Trophoblast cell (in vitro differentiated cells and primary cell): ENCODE measurements around the gene GTF2A2.

Experiments used
- DNase-seq, 2 donors: peaks; one replicate each; pipeline ENCODE4 v3.0.0-alpha.2; 2016
- H2AFZ ChIP-seq: 2 replicates; pipeline ENCODE4 v1.6.1; 2013; ENCODE audit warnings: low read length, moderate library complexity, mild to moderate bottlenecking; ENCODE audit not compliant: insufficient read depth, poor library complexity
- H2AK5ac ChIP-seq: 2 replicates; pipeline ENCODE4 v1.6.1; 2013; ENCODE audit warnings: mild to moderate bottlenecking, low read length
- H2BK120ac ChIP-seq: 2 replicates; pipeline ENCODE4 v1.6.1; 2013; ENCODE audit warnings: low read length, mild to moderate bottlenecking, moderate library complexity; ENCODE audit not compliant: insufficient read depth, poor library complexity
- H2BK12ac ChIP-seq: 2 replicates; pipeline ENCODE4 v1.6.1; 2013; ENCODE audit warnings: mild to moderate bottlenecking, low read length, moderate library complexity
- H2BK5ac ChIP-seq: 2 replicates; pipeline ENCODE4 v1.6.1; 2013; ENCODE audit warnings: low read length, low read depth, moderate library complexity, mild to moderate bottlenecking; ENCODE audit not compliant: poor library complexity
- H3K14ac ChIP-seq: 2 replicates; pipeline ENCODE4 v1.6.1; 2013; ENCODE audit warnings: mild to moderate bottlenecking, low read length
- H3K18ac ChIP-seq: 2 replicates; pipeline ENCODE4 v1.6.1; 2013; ENCODE audit warnings: mild to moderate bottlenecking, low read length
- H3K23ac ChIP-seq: 2 replicates; pipeline ENCODE4 v1.6.1; 2013; ENCODE audit warnings: low read length
- H3K27ac ChIP-seq: 2 replicates; pipeline ENCODE4 v1.5.1; 2013; ENCODE audit warnings: low read depth, mild to moderate bottlenecking, inconsistent platforms, low read length, moderate library complexity
- H3K27me3 ChIP-seq: 2 replicates; pipeline ENCODE4 v1.6.1; 2013; ENCODE audit warnings: inconsistent platforms, mild to moderate bottlenecking, low read length, moderate library complexity; ENCODE audit not compliant: insufficient read depth
- H3K36me3 ChIP-seq, 2 experiments: 1 replicate in 1 of 2; 2 replicates in 1 of 2; pipeline ENCODE4 v1.6.1; 2013; ENCODE audit warnings: low read length in 2 of 2, mild to moderate bottlenecking in 2 of 2, moderate library complexity in 1 of 2; ENCODE audit not compliant: insufficient read depth in 2 of 2, control insufficient read depth in 1 of 2
- H3K4ac ChIP-seq: 2 replicates; pipeline ENCODE4 v1.6.1; 2013; ENCODE audit warnings: low read depth, mild to moderate bottlenecking, low read length, moderate library complexity
- H3K4me1 ChIP-seq, 2 experiments: 1 replicate in 1 of 2; 2 replicates in 1 of 2; pipeline ENCODE4 v1.6.1; 2013; ENCODE audit warnings: low read length in 2 of 2, mild to moderate bottlenecking in 2 of 2, moderate library complexity in 1 of 2; ENCODE audit not compliant: insufficient read depth in 2 of 2, control insufficient read depth in 1 of 2
- H3K4me2 ChIP-seq: 2 replicates; pipeline ENCODE4 v1.6.1; 2013; ENCODE audit warnings: inconsistent platforms, mild to moderate bottlenecking, low read length, moderate library complexity
- H3K4me3 ChIP-seq: 2 replicates; pipeline ENCODE4 v1.5.1; 2013; ENCODE audit warnings: mild to moderate bottlenecking, low read depth, low read length, inconsistent platforms
- H3K79me1 ChIP-seq: one replicate; pipeline ENCODE4 v1.6.1; 2013; ENCODE audit warnings: low read length
- H3K79me2 ChIP-seq: 2 replicates; pipeline ENCODE4 v1.6.1; 2013; ENCODE audit warnings: low read length, mild to moderate bottlenecking; ENCODE audit not compliant: control insufficient read depth, insufficient read depth, poor library complexity
- H3K9ac ChIP-seq: 2 replicates; pipeline ENCODE4 v1.6.1; 2013; ENCODE audit warnings: mild to moderate bottlenecking, low read length
- H3K9me3 ChIP-seq: 2 replicates; pipeline ENCODE4 v1.6.1; 2013; ENCODE audit warnings: low read depth, mild to moderate bottlenecking, control low read depth, inconsistent platforms, low read length; ENCODE audit not compliant: insufficient read depth
- H4K12ac ChIP-seq: 2 replicates; pipeline ENCODE4 v1.6.1; 2013; ENCODE audit warnings: low read depth, mild to moderate bottlenecking, low read length, moderate library complexity
- H4K8ac ChIP-seq: 2 replicates; pipeline ENCODE4 v1.6.1; 2013; ENCODE audit warnings: low read depth, mild to moderate bottlenecking, low read length, moderate library complexity
- H4K91ac ChIP-seq: one replicate; pipeline ENCODE4 v1.6.1; 2013; ENCODE audit warnings: low read depth, mild to moderate bottlenecking, low read length, moderate library complexity
- WGBS: extraction: QIAGEN DNeasy Blood & Tissue Kit; methylation state at CpG from one replicate; pipeline ENCODE4 v1.1.7; 2013; ENCODE audit warnings: missing lambda C conversion rate; ENCODE audit not compliant: insufficient read length, insufficient coverage; ENCODE audit errors: extremely low coverage; 5-methylcytosine and 5-hydroxymethylcytosine counted together

Gene GTF2A2

GRCh38 chr15:59611276-59612260 is 45.7 kb downstream of the GTF2A2 start, which contains the start of gene GCNT3:
Gene GCNT3, plus strand, starts transcription at chr15:59611783. Its CDS starts 6,456 bp downstream, at chr15:59618239.
- Histone ChIP-seq H2AFZ (no peak within 1 kb of the TSS), H3K79me2 (no peaks in the 10 kb centered on the region), H2BK5ac (no peak within 1 kb of the TSS), H4K12ac (no peak within 1 kb of the TSS), H3K14ac (no peak within 1 kb of the TSS), H3K79me1 (no peaks in the 10 kb centered on the region), H3K23ac (no peak within 1 kb of the TSS), H4K8ac (no peak within 1 kb of the TSS), H2BK120ac (no peak within 1 kb of the TSS), H3K36me3 (no peaks in the 10 kb centered on the region), H3K27me3 (no peaks in the 10 kb centered on the region), H2BK12ac (no peak within 1 kb of the TSS), H3K4me2 (no peak within 1 kb of the TSS), H3K27ac (no peak within 1 kb of the TSS), H3K18ac (no peak within 1 kb of the TSS), H3K4ac (no peak within 1 kb of the TSS), H3K4me3 (no peak within 1 kb of the TSS), H3K4me1 (no peaks in the 10 kb centered on the region), H3K9ac (no peak within 1 kb of the TSS), H3K9me3 (peaks cover 5% of the 10 kb centered on the region), H4K91ac (no peak within 1 kb of the TSS), H2AK5ac (no peak within 1 kb of the TSS)
- no CpG with 5 or more reads among the region's 8 CpGs for WGBS
- DNase-seq: no peak

GRCh38 chr15:59609730-59610712 is 47.3 kb downstream of the GTF2A2 start:
- no peak overlapping the region for H2BK120ac ChIP-seq
- H4K8ac ChIP-seq: no peak overlapping the region

DNA sequence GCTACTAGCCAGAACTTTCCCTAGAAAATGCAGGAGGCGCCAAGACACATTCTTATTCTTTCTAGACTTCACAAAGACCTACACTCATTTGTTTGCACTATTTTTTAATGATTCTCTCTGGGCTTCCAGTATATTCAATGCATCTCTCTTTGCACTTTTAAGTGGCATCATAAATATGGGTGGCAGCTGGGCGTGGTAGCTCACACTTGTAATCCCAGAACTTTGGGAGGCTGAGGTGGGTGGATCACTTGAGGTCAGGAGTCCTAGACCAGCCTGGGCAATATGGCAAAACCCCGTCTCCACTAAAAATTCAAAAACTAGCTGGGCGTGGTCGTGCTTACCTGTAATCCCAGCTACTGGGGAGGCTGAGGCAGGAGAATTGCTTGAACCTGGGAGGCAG is 51.3 kb downstream of the GTF2A2 start:
- Histone ChIP-seq H3K27me3 (no peaks in the 10 kb centered on the region), H3K79me2 (no peaks in the 10 kb centered on the region), H3K4me1 (no peaks in the 10 kb centered on the region), H3K9ac (no peak overlapping the region), H4K91ac (no peak overlapping the region), H2BK5ac (no peak overlapping the region), H3K4ac (no peak overlapping the region), H2BK120ac (no peak overlapping the region), H3K4me2 (no peak overlapping the region), H3K23ac (no peak overlapping the region), H2BK12ac (no peak overlapping the region), H2AK5ac (no peak overlapping the region), H3K14ac (no peak overlapping the region), H3K18ac (no peak overlapping the region), H4K12ac (no peak overlapping the region), H3K4me3 (no peak overlapping the region), H3K27ac (no peak overlapping the region), H3K79me1 (no peaks in the 10 kb centered on the region), H2AFZ (no peak overlapping the region), H3K36me3 (no peaks in the 10 kb centered on the region), H4K8ac (no peak overlapping the region), H3K9me3 (peaks cover 8% of the 10 kb centered on the region)
- no peak for DNase-seq
- WGBS: no CpG with 5 or more reads among the region's 5 CpGs

More at GRCh38 chr15:59609730-59610712, 47.3 kb downstream of the GTF2A2 start:
- H3K4ac ChIP-seq: no peak overlapping the region
- no peak overlapping the region for H4K12ac ChIP-seq
- no peak overlapping the region for H3K14ac ChIP-seq
- H3K27me3 ChIP-seq: no peaks in the 10 kb centered on the region
- H3K9me3 ChIP-seq: peaks cover 5% of the 10 kb centered on the region
- H3K9ac ChIP-seq: no peak overlapping the region
- no CpG with 5 or more reads among the region's 7 CpGs for WGBS
- H3K4me1 ChIP-seq: no peaks in the 10 kb centered on the region
- no peak overlapping the region for H3K18ac ChIP-seq
- no peak overlapping the region for H3K23ac ChIP-seq
- no peak for DNase-seq
- no peaks in the 10 kb centered on the region for H3K36me3 ChIP-seq
- H2BK5ac ChIP-seq: no peak overlapping the region
- H3K4me3 ChIP-seq: no peak overlapping the region
- no peak overlapping the region for H3K4me2 ChIP-seq
- H2AFZ ChIP-seq: no peak overlapping the region
- H2AK5ac ChIP-seq: no peak overlapping the region
- H3K27ac ChIP-seq: no peak overlapping the region
- H3K79me2 ChIP-seq: no peaks in the 10 kb centered on the region
- H3K79me1 ChIP-seq: no peaks in the 10 kb centered on the region
- no peak overlapping the region for H4K91ac ChIP-seq
- H2BK12ac ChIP-seq: no peak overlapping the region

- no peak overlapping the region for H4K91ac ChIP-seq
- no CpG with 5 or more reads among the region's 2 CpGs for WGBS
These were observed 58.9 kb downstream of the GTF2A2 start for GRCh38 chr15:59598461-59598860.

More at GRCh38 chr15:59598461-59598860, 58.9 kb downstream of the GTF2A2 start:
- Histone ChIP-seq H3K27me3 (no peaks in the 10 kb centered on the region), H3K4me1 (no peaks in the 10 kb centered on the region), H3K79me2 (no peaks in the 10 kb centered on the region), H3K18ac (no peak overlapping the region), H3K4me3 (no peak overlapping the region), H3K23ac (no peak overlapping the region), H3K9ac (no peak overlapping the region), H3K36me3 (no peaks in the 10 kb centered on the region), H2BK12ac (no peak overlapping the region), H3K4ac (no peak overlapping the region), H4K8ac (no peak overlapping the region), H3K4me2 (no peak overlapping the region), H2BK5ac (no peak overlapping the region), H3K14ac (no peak overlapping the region), H2AK5ac (no peak overlapping the region), H3K9me3 (no peaks in the 10 kb centered on the region), H4K12ac (no peak overlapping the region), H2BK120ac (no peak overlapping the region), H3K27ac (no peak overlapping the region), H2AFZ (no peak overlapping the region), H3K79me1 (no peaks in the 10 kb centered on the region)
- no peak for DNase-seq
